Glomerular endothelial cell (primary cell): Measurements from ENCODE around the gene MAP3K10. TPM values are rescaled to one million over a fixed set of nuclear protein-coding genes. Genes with fewer than 3 reads are reported as not detected.
A peak's percentile ranks its signal among the peaks of the same experiment; 100 is the strongest.
"Not testable (repeated sequence)": the region's sequence is repeated elsewhere in the genome, so short reads cannot be mapped to it uniquely, and the experiment has no call there.

Source experiments
- DNase-seq: peaks from one replicate; pipeline ENCODE4 v3.0.0-alpha.2; 2011; ENCODE audit warnings: low read depth, low spot score; ENCODE audit errors: extremely low read depth
- total RNA-seq: library from RNA; depleted of rRNA; stranded (reverse); fragments of >200 nt; gene quantifications from 2 replicates; pipeline ENCODE4 v1.2.3, GENCODE V29; 2015

The MAP3K10 gene
- total RNA-seq, 1 donor from 2014 or later = 21.7 TPM

GRCh38 chr19:40171293-40171692, 19.9 kb upstream of the MAP3K10 start:
- not testable (repeated sequence) for DNase-seq

GRCh38 chr19:40174092-40174491, 17.1 kb upstream of the MAP3K10 start:
- DNase-seq = peak; percentile 47

GRCh38 chr19:40175820-40176219, 15.4 kb upstream of the MAP3K10 start:
- DNase-seq = no peak

- no peak for DNase-seq
These were observed 13.7 kb upstream of the MAP3K10 start for GRCh38 chr19:40177286-40178070.

- no peak for DNase-seq
These were observed 12.5 kb upstream of the MAP3K10 start for GRCh38 chr19:40178756-40179155.

- DNase-seq = no peak
These were observed 7.0 kb upstream of the MAP3K10 start for GRCh38 chr19:40184273-40184672.

- no peak for DNase-seq
These were observed 815 bp downstream of the MAP3K10 start for GRCh38 chr19:40191836-40192646.

GRCh38 chr19:40192758-40193586, 1.7 kb downstream of the MAP3K10 start:
- DNase-seq = no peak

GRCh38 chr19:40193587-40193849, 2.3 kb downstream of the MAP3K10 start:
- DNase-seq = no peak

GRCh38 chr19:40198272-40198990, 7.2 kb downstream of the MAP3K10 start:
- no peak for DNase-seq

GRCh38 chr19:40200341-40201099, 9.3 kb downstream of the MAP3K10 start:
- DNase-seq = no peak

- DNase-seq = no peak
These were observed 13.2 kb downstream of the MAP3K10 start for GRCh38 chr19:40204381-40204780.

GRCh38 chr19:40205760-40206159, 14.5 kb downstream of the MAP3K10 start:
- no peak for DNase-seq

GRCh38 chr19:40208602-40209001, 17.4 kb downstream of the MAP3K10 start:
- DNase-seq = no peak

GRCh38 chr19:40210889-40211288, 19.7 kb downstream of the MAP3K10 start:
- no peak for DNase-seq

GRCh38 chr19:40213251-40213829, 22.1 kb downstream of the MAP3K10 start:
- no peak for DNase-seq

- DNase-seq = no peak
These were observed 22.8 kb downstream of the MAP3K10 start for GRCh38 chr19:40213882-40214570.

- no peak for DNase-seq
These were observed 23.7 kb downstream of the MAP3K10 start for GRCh38 chr19:40214936-40215335.
